Activated B cell treated with CpG ODN at 0.5 μM for 24 hours (primary cell): ENCODE results near the gene STAG2. TPM values are rescaled to one million over a fixed set of nuclear protein-coding genes. Genes with fewer than 3 reads are reported as not detected.
"Not testable (repeated sequence)": the region's sequence is repeated elsewhere in the genome, so short reads cannot be mapped to it uniquely, and the experiment has no call there.

Source experiments
- ATAC-seq: fragments of 200-7000 bp; cut with Tn5 transposase; one replicate; pipeline ENCODE4 v1.10.0; 2021; ENCODE audit warnings: low read depth, mild to moderate bottlenecking, moderate library complexity
- CTCF ChIA-PET: fragments of 350-600 bp; sonication (Branson Sonifier 250); formaldehyde crosslinking; loops from one replicate; lab custom pipeline; 2021; ENCODE audit warnings: antibody characterized with exemption; lab: Charles Lee
- POLR2A ChIA-PET: fragments of 350-600 bp; sonication (Branson Sonifier 250); formaldehyde crosslinking; loops from one replicate; lab custom pipeline; 2021; ENCODE audit warnings: antibody characterized with exemption; lab: Charles Lee
- DNase-seq: peaks from one replicate; pipeline ENCODE4 v3.0.0; 2022
- H3K27ac Mint-ChIP-seq: one replicate; pipeline ENCODE4 v1.8.0; 2020; ENCODE audit warnings: mixed read lengths
- H3K27me3 Mint-ChIP-seq: one replicate; pipeline ENCODE4 v1.8.0; 2021; ENCODE audit warnings: mixed read lengths
- H3K36me3 Mint-ChIP-seq: one replicate; pipeline ENCODE4 v1.8.0; 2021; ENCODE audit warnings: low read depth, mixed read lengths
- H3K4me1 Mint-ChIP-seq: one replicate; pipeline ENCODE4 v1.8.0; 2021; ENCODE audit warnings: mixed read lengths
- H3K4me3 Mint-ChIP-seq: one replicate; pipeline ENCODE4 v1.8.0; 2020; ENCODE audit warnings: mild to moderate bottlenecking, mixed read lengths
- H3K9me3 Mint-ChIP-seq: one replicate; pipeline ENCODE4 v1.8.0; 2020; ENCODE audit warnings: mixed read lengths
- CTCF ChIP-seq: fragments of 200-600 bp; IDR thresholded peaks from one replicate; pipeline ENCODE4 v1.8.0; 2022; ENCODE audit warnings: antibody characterized with exemption, mild to moderate bottlenecking
- intact Hi-C: fragments of 100-400 bp; cut with micrococcal nuclease; formaldehyde crosslinking; loops from one replicate; pipeline ENCODE4 v1.15.1; 2024
- total RNA-seq: library from RNA; stranded (reverse); gene quantifications from 2 replicates; pipeline ENCODE4 v1.2.3, GENCODE V29; 2022

Gene STAG2
- total RNA-seq, 1 donor from 2014 or later, result 86.6 TPM

- ChIA-PET CTCF (no interaction called here), POLR2A (no interaction called here)
- H3K4me3 Mint-ChIP-seq, result no peak overlapping the region
- TF ChIP-seq CTCF, result no peak
- no peak for DNase-seq
- H3K36me3 Mint-ChIP-seq, result peaks cover 5% of the 10 kb centered on the region
- intact Hi-C loops, result no loop called here
- no peak for ATAC-seq
- no peaks in the 10 kb centered on the region for H3K4me1 Mint-ChIP-seq
- peaks cover 2% of the 10 kb centered on the region for H3K9me3 Mint-ChIP-seq
- no peaks in the 10 kb centered on the region for H3K27me3 Mint-ChIP-seq
- H3K27ac Mint-ChIP-seq, result no peak overlapping the region
These were observed 152.4 kb downstream of the STAG2 start for GRCh38 chrX:124113621-124114600.

GRCh38 chrX:124117325-124117724, 155.8 kb downstream of the STAG2 start:
- H3K36me3 Mint-ChIP-seq, result no peaks in the 10 kb centered on the region
- H3K27ac Mint-ChIP-seq, result no peak overlapping the region
- ATAC-seq, result no peak
- CTCF ChIA-PET, result no interaction called here
- DNase-seq, result no peak
- POLR2A ChIA-PET, result no interaction called here
- intact Hi-C loops, result no loop called here
- TF ChIP-seq CTCF, result no peak
- H3K9me3 Mint-ChIP-seq, result no peaks in the 10 kb centered on the region
- no peak overlapping the region for H3K4me3 Mint-ChIP-seq
- H3K27me3 Mint-ChIP-seq, result no peaks in the 10 kb centered on the region
- H3K4me1 Mint-ChIP-seq, result no peaks in the 10 kb centered on the region

- no peak for TF ChIP-seq CTCF
- ATAC-seq, result no peak
- intact Hi-C loops, result no loop called here
- no peak overlapping the region for H3K4me3 Mint-ChIP-seq
- H3K4me1 Mint-ChIP-seq, result no peaks in the 10 kb centered on the region
- H3K27me3 Mint-ChIP-seq, result no peaks in the 10 kb centered on the region
- no peak for DNase-seq
- ChIA-PET POLR2A (interaction anchor here (0.7 kb wide), 1 partner anchor 51 kb away, joined by 7 read pairs; no protein-coding TSS in a partner anchor), CTCF (no interaction called here)
- H3K27ac Mint-ChIP-seq, result no peak overlapping the region
- H3K9me3 Mint-ChIP-seq, result no peaks in the 10 kb centered on the region
- no peaks in the 10 kb centered on the region for H3K36me3 Mint-ChIP-seq
These were observed 164.0 kb downstream of the STAG2 start for GRCh38 chrX:124125471-124125870.

- H3K27ac Mint-ChIP-seq, result no peak overlapping the region
- no peaks in the 10 kb centered on the region for H3K27me3 Mint-ChIP-seq
- no peak for ATAC-seq
- ChIA-PET POLR2A (no interaction called here), CTCF (no interaction called here)
- no peaks in the 10 kb centered on the region for H3K36me3 Mint-ChIP-seq
- no peak for DNase-seq
- no peak for TF ChIP-seq CTCF
- H3K4me1 Mint-ChIP-seq, result no peaks in the 10 kb centered on the region
- no peaks in the 10 kb centered on the region for H3K9me3 Mint-ChIP-seq
- intact Hi-C loops, result no loop called here
- H3K4me3 Mint-ChIP-seq, result no peak overlapping the region
These were observed 166.0 kb downstream of the STAG2 start for GRCh38 chrX:124127496-124127895.

- ATAC-seq, H3K27me3 Mint-ChIP-seq, H3K27ac Mint-ChIP-seq, H3K4me1 Mint-ChIP-seq, CTCF ChIA-PET, H3K9me3 Mint-ChIP-seq, H3K36me3 Mint-ChIP-seq, H3K4me3 Mint-ChIP-seq, DNase-seq, intact Hi-C loops, POLR2A ChIA-PET: not testable (repeated sequence)
These were observed 170.9 kb downstream of the STAG2 start for GRCh38 chrX:124132437-124132836.
